ENCODE results near the gene SDCBP2. TPM values are rescaled to one million over a fixed set of nuclear protein-coding genes. Genes with fewer than 3 reads are reported as not detected.

The SDCBP2 gene
- total RNA-seq, 3 donors from 2014 or later: 1.9 to 3.2 (median 2.2) TPM

- no peaks in the 10 kb centered on the region for H3K27me3 Mint-ChIP-seq (ENCODE audit: low read depth)
- no peak for ATAC-seq
- peaks cover 14% of the 10 kb centered on the region for H3K36me3 Mint-ChIP-seq (ENCODE audit: insufficient read depth)
- no peak overlapping the region for H3K4me3 Mint-ChIP-seq
- H3K4me1 Mint-ChIP-seq (ENCODE audit: low read depth): peaks cover 37% of the 10 kb centered on the region
- no peak for DNase-seq
- H3K9me3 Mint-ChIP-seq: no peaks in the 10 kb centered on the region
These were observed 886 bp downstream of the SDCBP2 start for GRCh38 chr20:1327827-1328679.

GRCh38 chr20:1327241-1327653 lies 1.7 kb downstream of the SDCBP2 start:
- ATAC-seq: no peak
- Mint-ChIP-seq H3K36me3 (ENCODE audit: insufficient read depth) (peaks cover 11% of the 10 kb centered on the region), H3K9me3 (no peaks in the 10 kb centered on the region), H3K4me3 (peak overlapping the region; percentile 26), H3K4me1 (ENCODE audit: low read depth) (peaks cover 32% of the 10 kb centered on the region), H3K27me3 (ENCODE audit: low read depth) (no peaks in the 10 kb centered on the region)
- DNase-seq: no peak

GRCh38 chr20:1326031-1326930 lies 2.7 kb downstream of the SDCBP2 start:
- no peak for ATAC-seq
- Mint-ChIP-seq H3K9me3 (no peaks in the 10 kb centered on the region), H3K36me3 (ENCODE audit: insufficient read depth) (peaks cover 8% of the 10 kb centered on the region)

GRCh38 chr20:1325173-1326030 lies 3.5 kb downstream of the SDCBP2 start:
- H3K9me3 Mint-ChIP-seq: no peaks in the 10 kb centered on the region
- DNase-seq: peak; percentile 99

More at GRCh38 chr20:1326031-1326930, 2.7 kb downstream of the SDCBP2 start:
- DNase-seq: no peak
- peaks cover 29% of the 10 kb centered on the region for H3K4me1 Mint-ChIP-seq (ENCODE audit: low read depth)
- no peak overlapping the region for H3K4me3 Mint-ChIP-seq
- no peaks in the 10 kb centered on the region for H3K27me3 Mint-ChIP-seq (ENCODE audit: low read depth)

GRCh38 chr20:1324598-1325172 lies 4.3 kb downstream of the SDCBP2 start:
- no peak overlapping the region for H3K4me3 Mint-ChIP-seq
- DNase-seq (peak; percentile 51), ATAC-seq (no peak)

More at GRCh38 chr20:1325173-1326030, 3.5 kb downstream of the SDCBP2 start:
- H3K36me3 Mint-ChIP-seq (ENCODE audit: insufficient read depth): peaks cover 5% of the 10 kb centered on the region
- peak; percentile 87 to 91 for ATAC-seq
- H3K4me3 Mint-ChIP-seq: no peak overlapping the region
- peaks cover 22% of the 10 kb centered on the region for H3K4me1 Mint-ChIP-seq (ENCODE audit: low read depth)
- no peaks in the 10 kb centered on the region for H3K27me3 Mint-ChIP-seq (ENCODE audit: low read depth)

GRCh38 chr20:1323830-1324597 lies 4.9 kb downstream of the SDCBP2 start:
- peaks cover 4% of the 10 kb centered on the region for H3K36me3 Mint-ChIP-seq (ENCODE audit: insufficient read depth)
- no peaks in the 10 kb centered on the region for H3K9me3 Mint-ChIP-seq
- no peak for DNase-seq
- no peak for ATAC-seq
- H3K4me3 Mint-ChIP-seq: no peak overlapping the region
- no peaks in the 10 kb centered on the region for H3K27me3 Mint-ChIP-seq (ENCODE audit: low read depth)
- peaks cover 8% of the 10 kb centered on the region for H3K4me1 Mint-ChIP-seq (ENCODE audit: low read depth)

More at GRCh38 chr20:1324598-1325172, 4.3 kb downstream of the SDCBP2 start:
- peaks cover 15% of the 10 kb centered on the region for H3K4me1 Mint-ChIP-seq (ENCODE audit: low read depth)
- H3K9me3 Mint-ChIP-seq: no peaks in the 10 kb centered on the region
- peaks cover 5% of the 10 kb centered on the region for H3K36me3 Mint-ChIP-seq (ENCODE audit: insufficient read depth)
- H3K27me3 Mint-ChIP-seq (ENCODE audit: low read depth): no peaks in the 10 kb centered on the region

GRCh38 chr20:1323256-1323655 lies 5.7 kb downstream of the SDCBP2 start:
- Mint-ChIP-seq H3K4me1 (ENCODE audit: low read depth) (peaks cover 2% of the 10 kb centered on the region), H3K4me3 (no peak overlapping the region), H3K9me3 (no peaks in the 10 kb centered on the region), H3K27me3 (ENCODE audit: low read depth) (no peaks in the 10 kb centered on the region), H3K36me3 (ENCODE audit: insufficient read depth) (peaks cover 4% of the 10 kb centered on the region)
- no peak for DNase-seq
- ATAC-seq: no peak

- Mint-ChIP-seq H3K4me3 (no peak overlapping the region), H3K27me3 (ENCODE audit: low read depth) (no peaks in the 10 kb centered on the region), H3K36me3 (ENCODE audit: insufficient read depth) (peaks cover under 1% of the 10 kb centered on the region), H3K4me1 (ENCODE audit: low read depth) (peaks cover 6% of the 10 kb centered on the region), H3K9me3 (no peaks in the 10 kb centered on the region)
- ATAC-seq (no peak), DNase-seq (no peak)
These were observed 6.3 kb downstream of the SDCBP2 start for GRCh38 chr20:1322511-1323245.

- no peaks in the 10 kb centered on the region for H3K27me3 Mint-ChIP-seq (ENCODE audit: low read depth)
- no peak for DNase-seq
- H3K9me3 Mint-ChIP-seq: no peaks in the 10 kb centered on the region
- no peak for ATAC-seq
- H3K4me1 Mint-ChIP-seq (ENCODE audit: low read depth): peaks cover 8% of the 10 kb centered on the region
- no peak overlapping the region for H3K4me3 Mint-ChIP-seq
- no peaks in the 10 kb centered on the region for H3K36me3 Mint-ChIP-seq (ENCODE audit: insufficient read depth)
These were observed 7.3 kb downstream of the SDCBP2 start for GRCh38 chr20:1321654-1321939.

GRCh38 chr20:1320902-1321653 lies 7.9 kb downstream of the SDCBP2 start:
- H3K36me3 Mint-ChIP-seq (ENCODE audit: insufficient read depth): no peaks in the 10 kb centered on the region
- H3K4me1 Mint-ChIP-seq (ENCODE audit: low read depth): peaks cover 8% of the 10 kb centered on the region
- H3K27me3 Mint-ChIP-seq (ENCODE audit: low read depth): no peaks in the 10 kb centered on the region
- DNase-seq: no peak
- H3K4me3 Mint-ChIP-seq: no peak overlapping the region
- no peak for ATAC-seq
- H3K9me3 Mint-ChIP-seq: no peaks in the 10 kb centered on the region

- Mint-ChIP-seq H3K27me3 (ENCODE audit: low read depth) (no peaks in the 10 kb centered on the region), H3K4me1 (ENCODE audit: low read depth) (peaks cover 8% of the 10 kb centered on the region), H3K9me3 (no peaks in the 10 kb centered on the region), H3K4me3 (no peak overlapping the region), H3K36me3 (ENCODE audit: insufficient read depth) (no peaks in the 10 kb centered on the region)
- no peak for ATAC-seq
- no peak for DNase-seq
These were observed 8.9 kb downstream of the SDCBP2 start for GRCh38 chr20:1320016-1320415.

GRCh38 chr20:1319462-1319861 lies 9.5 kb downstream of the SDCBP2 start:
- H3K4me3 Mint-ChIP-seq: no peak overlapping the region
- no peaks in the 10 kb centered on the region for H3K36me3 Mint-ChIP-seq (ENCODE audit: insufficient read depth)
- no peaks in the 10 kb centered on the region for H3K9me3 Mint-ChIP-seq
- no peaks in the 10 kb centered on the region for H3K27me3 Mint-ChIP-seq (ENCODE audit: low read depth)
- no peak for DNase-seq
- H3K4me1 Mint-ChIP-seq (ENCODE audit: low read depth): peaks cover 8% of the 10 kb centered on the region
- ATAC-seq: no peak
